Measurements from ENCODE around the gene CFAP299. TPM values are rescaled to one million over a fixed set of nuclear protein-coding genes. Genes with fewer than 3 reads are reported as not detected.
A peak's percentile ranks its signal among the peaks of the same experiment; 100 is the strongest.

CFAP299 gene
- total and polyA plus RNA-seq, 9 of the 15 experiments (the other 6 are each of a cell fraction or from before 2014, with no cell fraction given), result 0.09 to 3.0 (median 0.76) TPM

GRCh38 chr4:80446664-80447063, 111.1 kb downstream of the CFAP299 start:
- in situ Hi-C loops (cut with MboI) (no loop called here), intact Hi-C loops (cut with micrococcal nuclease) (no loop called here)
- Histone ChIP-seq H3K79me2 (ENCODE audit: control insufficient read depth, insufficient read depth, low read length) (no peaks in the 10 kb centered on the region), H3K4me3 (no peak overlapping the region), H3K4me2 (ENCODE audit: insufficient read depth, low read length) (no peak overlapping the region), H4K20me1 (replicated peaks; ENCODE audit: control insufficient read depth, insufficient read depth, low read length) (no peaks in the 10 kb centered on the region), H2AFZ (ENCODE audit: low read depth, low read length) (no peak overlapping the region), H3K9ac (ENCODE audit: insufficient read depth in 1 of 2, low read depth in 2 of 2, low read length in 2 of 2) (no peak overlapping the region), H3K36me3 (ENCODE audit: control insufficient read depth, insufficient read depth, low read length) (no peaks in the 10 kb centered on the region), H3K27me3 (ENCODE audit: control insufficient read depth in 2 of 2, insufficient read depth in 2 of 2, low read length in 2 of 2) (no peaks in the 10 kb centered on the region), H3K27ac (ENCODE audit: extremely low read depth, low read depth, low read length) (no peak overlapping the region), H3K9me1 (ENCODE audit: control insufficient read depth, insufficient read depth, low read length) (no peaks in the 10 kb centered on the region), H3K4me1 (replicated peaks in 1 of 2; ENCODE audit: control insufficient read depth in 2 of 2, insufficient read depth in 2 of 2, low read length in 2 of 2) (no peaks in the 10 kb centered on the region), H3K9me3 (replicated peaks; ENCODE audit: control insufficient read depth, insufficient read depth, low read depth, low read length) (no peaks in the 10 kb centered on the region)
- WGBS (ENCODE audit: insufficient coverage, low coverage, missing lambda C conversion rate), result 27% methylated on average over 1 of the region's 1 CpG
- ATAC-seq (no peak), DNase-seq (ENCODE audit: extremely low read depth in 1 of 4, low spot score in 3 of 4) (no peak), FAIRE-seq (no peak)
- TF ChIP-seq ARID3A (IDR thresholded peaks at IDR 0.05; ENCODE audit: borderline replicate concordance, low read depth, low read length) (no peak), ZNF134 (CRISPR knock-in tag; conservative IDR thresholded peaks at IDR 0.05) (no peak), SMARCA5 (IDR thresholded peaks at IDR 0.05) (no peak), MED1 (CRISPR knock-in tag; IDR thresholded peaks at IDR 0.05; ENCODE audit: borderline replicate concordance) (no peak)
- CTCF ChIA-PET (ENCODE audit: low intra/inter-chr PET ratio), result no interaction called here
- no TSS peak for BruUV-seq (replicated peaks)
- POLR2A ChIA-PET, result no interaction called here

GRCh38 chr4:80447493-80447892, 112.0 kb downstream of the CFAP299 start:
- peak; percentile 48; the same call in 2 of the 3 replicates for ATAC-seq
- Histone ChIP-seq H3K27ac (ENCODE audit: extremely low read depth, low read depth, low read length) (no peak overlapping the region), H3K36me3 (ENCODE audit: control insufficient read depth, insufficient read depth, low read length) (no peaks in the 10 kb centered on the region), H3K9ac (ENCODE audit: insufficient read depth in 1 of 2, low read depth in 2 of 2, low read length in 2 of 2) (no peak overlapping the region), H4K20me1 (replicated peaks; ENCODE audit: control insufficient read depth, insufficient read depth, low read length) (no peaks in the 10 kb centered on the region), H3K9me1 (ENCODE audit: control insufficient read depth, insufficient read depth, low read length) (no peaks in the 10 kb centered on the region), H3K4me1 (replicated peaks in 1 of 2; ENCODE audit: control insufficient read depth in 2 of 2, insufficient read depth in 2 of 2, low read length in 2 of 2) (no peaks in the 10 kb centered on the region), H2AFZ (ENCODE audit: low read depth, low read length) (no peak overlapping the region; the same call in 1 of the 2 replicates), H3K9me3 (replicated peaks; ENCODE audit: control insufficient read depth, insufficient read depth, low read depth, low read length) (no peaks in the 10 kb centered on the region), H3K4me3 (no peak overlapping the region), H3K79me2 (ENCODE audit: control insufficient read depth, insufficient read depth, low read length) (no peaks in the 10 kb centered on the region), H3K4me2 (ENCODE audit: insufficient read depth, low read length) (no peak overlapping the region), H3K27me3 (ENCODE audit: control insufficient read depth in 2 of 2, insufficient read depth in 2 of 2, low read length in 2 of 2) (no peaks in the 10 kb centered on the region)
- BruUV-seq (replicated peaks), result no TSS peak
- intact Hi-C loops (cut with micrococcal nuclease), result no loop called here
- no peak for FAIRE-seq
- no peak for DNase-seq (ENCODE audit: extremely low read depth in 1 of 4, low spot score in 3 of 4)
- CTCF ChIA-PET (ENCODE audit: low intra/inter-chr PET ratio), result no interaction called here
- POLR2A ChIA-PET, result no interaction called here
- WGBS (ENCODE audit: insufficient coverage, low coverage, missing lambda C conversion rate), result 39% methylated on average over 9 of the region's 9 CpGs
- in situ Hi-C loops (cut with MboI), result no loop called here
- TF ChIP-seq HNRNPK (IDR thresholded peaks at IDR 0.05; ENCODE audit: low read depth, low read length, poor library complexity, severe bottlenecking), result no peak
- no peak for TF ChIP-seq PRMT5 (CRISPR knock-in tag; IDR thresholded peaks at IDR 0.05)
- TF ChIP-seq RCOR1 (IDR thresholded peaks at IDR 0.05; ENCODE audit: borderline replicate concordance in 1 of 2, low read depth in 2 of 2, low read length in 2 of 2), result no peak
- TF ChIP-seq HNRNPL (IDR thresholded peaks at IDR 0.05; ENCODE audit: low read depth, low read length), result no peak

Measured in K562 (cell line).